Measurements from ENCODE around the gene NCOR1. TPM values are rescaled to one million over a fixed set of nuclear protein-coding genes. Genes with fewer than 3 reads are reported as not detected.

The NCOR1 gene
- total RNA-seq, result 54.2 and 72.9 TPM in 2 replicates

GRCh38 chr17:16215273-16215964, at the start of gene NCOR1:
TSS of gene NCOR1 (minus strand) at chr17:16215534. CDS start at chr17:16194569, 20,965 bp downstream.

GRCh38 chr17:16217002-16217635, 1.8 kb upstream of the NCOR1 start, which contains the start of gene PIGL:
TSS of gene PIGL (plus strand) at chr17:16217210. CDS start at chr17:16217227, 17 bp downstream.

GRCh38 chr17:15999141-15999973, 216.0 kb downstream of the NCOR1 start, which contains the start of the genes TTC19 and ZSWIM7:
TSS of gene TTC19 (plus strand) at chr17:15999824. CDS start at chr17:15999849, 25 bp downstream.
TSS of gene ZSWIM7 (minus strand) at chr17:15999704. CDS start at chr17:15999594, 110 bp downstream.

Other genes with a start within 250 kb of the NCOR1 start
- gene ZSWIM7, start 215.8 kb downstream of the NCOR1 start, total RNA-seq, result 15.1 and 17.2 TPM in 2 replicates
- 38.6 and 47.3 TPM in 2 replicates for gene TTC19, start 215.7 kb downstream of the NCOR1 start, total RNA-seq
- gene PIGL, start 1.7 kb upstream of the NCOR1 start, total RNA-seq, result 19.5 and 28.0 TPM in 2 replicates
- gene CENPV, start 137.9 kb upstream of the NCOR1 start, total RNA-seq, result 20.8 and 22.2 TPM in 2 replicates
- 793 and 835 TPM in 2 replicates for gene UBB, start 165.6 kb upstream of the NCOR1 start, total RNA-seq
- gene TRPV2, start 200.0 kb upstream of the NCOR1 start, total RNA-seq, result 2.9 and 3.9 TPM in 2 replicates

Measured in airway epithelial cell (primary cell).